Naive B cell (primary cell): ENCODE measurements around the gene MSX2. TPM values are rescaled to one million over a fixed set of nuclear protein-coding genes. Genes with fewer than 3 reads are reported as not detected.

ENCODE experiments used
- ATAC-seq, 2 donors: fragments of 150-1000 bp; cut with Tn5 transposase; 2 replicates each; pipeline ENCODE4 v1.10.0; 2021; ENCODE audit warnings: low read depth in 2 of 2, mild to moderate bottlenecking in 2 of 2, moderate library complexity in 2 of 2
- DNase-seq: peaks from one replicate; pipeline ENCODE4 v3.0.0; 2022
- H3K27ac Mint-ChIP-seq, 6 donors: one replicate each; pipeline ENCODE4 v1.8.0; 2020 to 2022; ENCODE audit warnings: mild to moderate bottlenecking in 6 of 6, mixed read lengths in 6 of 6, moderate library complexity in 5 of 6, inconsistent platforms in 2 of 6
- H3K27me3 Mint-ChIP-seq, 3 donors: one replicate each; pipeline ENCODE4 v1.8.0; 2021 to 2022; ENCODE audit warnings: mixed read lengths in 3 of 3, mild to moderate bottlenecking in 1 of 3
- H3K36me3 Mint-ChIP-seq, 2 donors: one replicate each; pipeline ENCODE4 v1.8.0; 2020 to 2022; ENCODE audit warnings: mixed read lengths in 2 of 2, inconsistent platforms in 1 of 2, mild to moderate bottlenecking in 1 of 2
- H3K4me1 Mint-ChIP-seq, 3 donors: one replicate each; pipeline ENCODE4 v1.8.0; 2020 to 2022; ENCODE audit warnings: mixed read lengths in 3 of 3, inconsistent platforms in 1 of 3, mild to moderate bottlenecking in 1 of 3, moderate library complexity in 1 of 3
- H3K4me3 Mint-ChIP-seq, 8 donors: one replicate each; pipeline ENCODE4 v1.8.0; 2020 to 2022; ENCODE audit warnings: mild to moderate bottlenecking in 8 of 8, mixed read lengths in 8 of 8, moderate library complexity in 8 of 8, inconsistent platforms in 2 of 8
- H3K9me3 Mint-ChIP-seq, 7 donors: one replicate each; pipeline ENCODE4 v1.8.0; 2020 to 2022; ENCODE audit warnings: mixed read lengths in 7 of 7, mild to moderate bottlenecking in 5 of 7, inconsistent platforms in 2 of 7, moderate library complexity in 1 of 7
- polyA plus RNA-seq, 6 donors: library from polyadenylated mRNA; unstranded; fragments of 300-500 nt; fragmentation: Illumina TruSeq; gene quantifications; one replicate each; pipeline ENCODE4 v1.2.3, GENCODE V29; 2021; ENCODE audit warnings: low read depth in 6 of 6

The MSX2 gene
- polyA plus RNA-seq, 6 donors from 2014 or later = not detected

GRCh38 chr5:174777583-174777982 lies 53.2 kb downstream of the MSX2 start:
- H3K27me3 Mint-ChIP-seq = peaks cover 5 to 6% (median 5%) of the 10 kb centered on the region in 3 donors
- H3K36me3 Mint-ChIP-seq = no peaks in the 10 kb centered on the region
- peaks cover 2 to 16% (median 7%) of the 10 kb centered on the region in 7 donors for H3K9me3 Mint-ChIP-seq
- peaks cover 0 to 4% (median 0%) of the 10 kb centered on the region in 3 donors for H3K4me1 Mint-ChIP-seq
- no peak overlapping the region for H3K4me3 Mint-ChIP-seq
- H3K27ac Mint-ChIP-seq = no peak overlapping the region
- ATAC-seq (no peak), DNase-seq (no peak)
